ENCODE results near the gene DEPDC1.
"Not testable (repeated sequence)": the region's sequence is repeated elsewhere in the genome, so short reads cannot be mapped to it uniquely, and the experiment has no call there.

Gene DEPDC1

GRCh38 chr1:68478662-68479061 is 18.2 kb downstream of the DEPDC1 start:
- no peak for DNase-seq (ENCODE audit: low read depth)

GRCh38 chr1:68476626-68477025 is 20.3 kb downstream of the DEPDC1 start:
- DNase-seq (ENCODE audit: low read depth): not testable (repeated sequence)

GRCh38 chr1:68473060-68473459 is 23.8 kb downstream of the DEPDC1 start:
- DNase-seq (ENCODE audit: low read depth): no peak

GRCh38 chr1:68470388-68470970 is 26.4 kb downstream of the DEPDC1 start:
- DNase-seq (ENCODE audit: low read depth): no peak

- DNase-seq (ENCODE audit: low read depth): no peak
These were observed 32.0 kb downstream of the DEPDC1 start for GRCh38 chr1:68464891-68465290.

- DNase-seq (ENCODE audit: low read depth): no peak
These were observed 35.9 kb downstream of the DEPDC1 start for GRCh38 chr1:68460935-68461334.

GRCh38 chr1:68459796-68460195 is 37.1 kb downstream of the DEPDC1 start:
- DNase-seq (ENCODE audit: low read depth): no peak

GRCh38 chr1:68459091-68459490 is 37.8 kb downstream of the DEPDC1 start:
- no peak for DNase-seq (ENCODE audit: low read depth)

GRCh38 chr1:68456202-68456601 is 40.7 kb downstream of the DEPDC1 start:
- DNase-seq (ENCODE audit: low read depth): no peak

GRCh38 chr1:68454534-68454933 is 42.3 kb downstream of the DEPDC1 start:
- DNase-seq (ENCODE audit: low read depth): no peak

- no peak for DNase-seq (ENCODE audit: low read depth)
These were observed 43.7 kb downstream of the DEPDC1 start for GRCh38 chr1:68453060-68453670.

- DNase-seq (ENCODE audit: low read depth): no peak
These were observed 47.0 kb downstream of the DEPDC1 start, which contains the start of gene RPE65 for GRCh38 chr1:68449901-68450300. RPE65 (minus strand) TSS chr1:68449954; CDS start chr1:68449905, 49 bp downstream.

- DNase-seq (ENCODE audit: low read depth): no peak
These were observed 48.5 kb downstream of the DEPDC1 start for GRCh38 chr1:68448365-68448764.

- no peak for DNase-seq (ENCODE audit: low read depth)
These were observed 51.2 kb downstream of the DEPDC1 start for GRCh38 chr1:68445709-68446108.

GRCh38 chr1:68442822-68443556 is 53.9 kb downstream of the DEPDC1 start:
- DNase-seq (ENCODE audit: low read depth): no peak

- no peak for DNase-seq (ENCODE audit: low read depth)
These were observed 54.9 kb downstream of the DEPDC1 start for GRCh38 chr1:68442006-68442405.

- no peak for DNase-seq (ENCODE audit: low read depth)
These were observed 58.6 kb downstream of the DEPDC1 start for GRCh38 chr1:68438310-68438709.

- no peak for DNase-seq (ENCODE audit: low read depth)
These were observed 63.5 kb downstream of the DEPDC1 start for GRCh38 chr1:68433395-68433794.

- no peak for DNase-seq (ENCODE audit: low read depth)
These were observed 65.8 kb downstream of the DEPDC1 start for GRCh38 chr1:68431076-68431475.

- DNase-seq (ENCODE audit: low read depth): no peak
These were observed 67.6 kb downstream of the DEPDC1 start for GRCh38 chr1:68429233-68429808.

GRCh38 chr1:68426594-68426993 is 70.3 kb downstream of the DEPDC1 start:
- DNase-seq (ENCODE audit: low read depth): no peak

Measured in T follicular helper cell (primary cell).